HCT116 (cell line): ENCODE measurements around the gene MEGF6. TPM values are rescaled to one million over a fixed set of nuclear protein-coding genes. Genes with fewer than 3 reads are reported as not detected.

ENCODE experiments used
- ATAC-seq: fragments of 200-7000 bp; cut with Tn5 transposase; 2 replicates; pipeline ENCODE4 v1.9.1; 2020; ENCODE audit warnings: mild to moderate bottlenecking, moderate library complexity
- BruUV-seq: library from RNA; stranded (reverse); fragments of 400-500 nt; replicated peaks from 2 replicates; lab custom pipeline; 2021; lab: Mats Ljungman, UMichigan
- CTCF ChIA-PET: fragments of 300-600 bp; sonication (Branson Sonifier 250); formaldehyde crosslinking; loops from one replicate; lab custom pipeline; 2021; ENCODE audit warnings: antibody characterized with exemption; lab: Charles Lee
- POLR2A ChIA-PET: fragments of 300-600, 350-600 bp; sonication (Branson Sonifier 250); formaldehyde crosslinking; loops from one replicate; lab custom pipeline; 2021; ENCODE audit warnings: antibody characterized with exemption; lab: Charles Lee
- RAD21 ChIA-PET, 2 experiments: fragments of 300-600 bp; sonication (Branson Sonifier 250); formaldehyde crosslinking; loops; one replicate each; lab custom pipeline; 2023; ENCODE audit warnings: low total read pairs in 2 of 2; ENCODE audit not compliant: uncharacterized antibody in 2 of 2, unreplicated experiment in 2 of 2, low non-redundant PET in 1 of 2; lab: Charles Lee
- DNase-seq: peaks from one replicate; pipeline ENCODE4 v3.0.0-alpha.2; 2010; ENCODE audit warnings: low read depth, low spot score
- H2AFZ ChIP-seq: fragments of 200-600 bp; shearing (Covaris generic), sonication (generic); 2 replicates; pipeline ENCODE4 v1.6.1; 2017; ENCODE audit warnings: low read depth, mixed run types, mixed read lengths, antibody characterized with exemption, low read length; ENCODE audit not compliant: poor library complexity, severe bottlenecking
- H3K27ac ChIP-seq: 2 replicates; pipeline ENCODE4 v1.5.1; 2012; ENCODE audit warnings: low read depth, low read length
- H3K27me3 ChIP-seq: fragments of 200-600 bp; sonication (generic); 2 replicates; pipeline ENCODE4 v1.6.1; 2016; ENCODE audit warnings: mixed run types, low read length, mixed read lengths; ENCODE audit not compliant: insufficient read depth
- H3K36me3 ChIP-seq, 2 experiments: fragments of 200-500 bp in 1 of 2; fragments of 200-600 bp in 1 of 2; sonication (Bioruptor generic) in 1 of 2; sonication (generic) in 1 of 2; 2 replicates each; pipeline versions ENCODE4 v1.5.1 to v1.6.1; 2014 to 2016; ENCODE audit warnings: low read length in 2 of 2, inconsistent platforms in 1 of 2, mixed read lengths in 1 of 2, mixed run types in 1 of 2; ENCODE audit not compliant: insufficient read depth in 2 of 2, control insufficient read depth in 1 of 2
- H3K4me1 ChIP-seq, 2 experiments: fragments of 200-600 bp in 1 of 2; sonication (generic) in 1 of 2; 2 replicates each; pipeline versions ENCODE4 v1.5.1 to v1.6.1; 2012 to 2017; ENCODE audit warnings: low read length in 2 of 2, inconsistent platforms in 1 of 2, mild to moderate bottlenecking in 1 of 2, mixed read lengths in 1 of 2, mixed run types in 1 of 2, moderate library complexity in 1 of 2; ENCODE audit not compliant: insufficient read depth in 2 of 2, control insufficient read depth in 1 of 2
- H3K4me2 ChIP-seq: fragments of 200-600 bp; sonication (generic); 2 replicates; pipeline ENCODE4 v1.6.1; 2017; ENCODE audit warnings: mixed run types, low read length, mixed read lengths
- H3K4me3 ChIP-seq, 2 experiments: fragments of 200-600 bp in 1 of 2; sonication (generic) in 1 of 2; replicated peaks in 1 of 2; 2 replicates each; pipeline ENCODE4 v1.5.1; 2011 to 2016; ENCODE audit warnings: low read length in 2 of 2, control low read depth in 1 of 2, low read depth in 1 of 2, mild to moderate bottlenecking in 1 of 2, mixed read lengths in 1 of 2, mixed run types in 1 of 2
- H3K79me2 ChIP-seq: fragments of 200-600 bp; sonication (generic); 2 replicates; pipeline ENCODE4 v1.6.1; 2017; ENCODE audit warnings: mild to moderate bottlenecking, mixed run types, low read length, moderate library complexity, mixed read lengths; ENCODE audit not compliant: insufficient read depth
- H3K9ac ChIP-seq: fragments of 200-600 bp; sonication (generic); 2 replicates; pipeline ENCODE4 v1.6.1; 2016; ENCODE audit warnings: low read length, mixed read lengths
- H3K9me2 ChIP-seq: fragments of 200-600 bp; sonication (generic), shearing (Covaris generic); 2 replicates; pipeline ENCODE4 v1.6.1; 2017; ENCODE audit warnings: mixed run types, mild to moderate bottlenecking, moderate library complexity; ENCODE audit not compliant: insufficient read depth
- H3K9me3 ChIP-seq, 2 experiments: fragments of 200-500 bp in 1 of 2; fragments of 200-600 bp in 1 of 2; sonication (Bioruptor generic) in 1 of 2; sonication (generic) in 1 of 2; 2 replicates each; pipeline ENCODE4 v1.6.1; 2014 to 2017; ENCODE audit warnings: low read length in 2 of 2, mixed read lengths in 2 of 2, inconsistent platforms in 1 of 2, low read depth in 1 of 2, mild to moderate bottlenecking in 1 of 2, mixed run types in 1 of 2, moderate library complexity in 1 of 2; ENCODE audit not compliant: control insufficient read depth in 1 of 2, insufficient read depth in 1 of 2
- H4K20me1 ChIP-seq: fragments of 200-600 bp; sonication (generic), shearing (Covaris generic); 2 replicates; pipeline ENCODE4 v1.6.1; 2017; ENCODE audit warnings: mixed run types, mild to moderate bottlenecking, moderate library complexity; ENCODE audit not compliant: insufficient read depth
- CBX3 ChIP-seq: IDR thresholded peaks from 2 replicates; pipeline ENCODE4 v1.6.1; 2012; ENCODE audit warnings: low read depth
- CEBPB ChIP-seq: IDR thresholded peaks from 2 replicates; pipeline ENCODE4 v1.6.1; 2012; ENCODE audit warnings: low read depth
- EGR1 ChIP-seq: IDR thresholded peaks from 2 replicates; pipeline ENCODE4 v1.6.1; 2012; ENCODE audit warnings: low read depth
- EZH2 ChIP-seq: fragments of 200-600 bp; sonication (generic); IDR thresholded peaks from 2 replicates; pipeline ENCODE4 v1.6.1; 2017; ENCODE audit warnings: antibody characterized with exemption, mixed run types
- EZH2phosphoT487 ChIP-seq: fragments of 200-600 bp; IDR thresholded peaks from 2 replicates; pipeline ENCODE4 v1.6.1; 2018; ENCODE audit warnings: antibody characterized with exemption, borderline replicate concordance
- FOSL1 ChIP-seq: IDR thresholded peaks from 2 replicates; pipeline ENCODE4 v1.6.1; 2012; ENCODE audit warnings: low read depth
- POLR2A ChIP-seq: IDR thresholded peaks from 2 replicates; pipeline ENCODE4 v1.7.0; 2011; ENCODE audit warnings: borderline replicate concordance; ENCODE audit not compliant: insufficient read depth, insufficient read length; ENCODE audit errors: extremely low read depth
- SIN3A ChIP-seq: IDR thresholded peaks from 2 replicates; pipeline ENCODE4 v1.6.1; 2012; ENCODE audit warnings: low read depth
- SP1 ChIP-seq: IDR thresholded peaks from 2 replicates; pipeline ENCODE4 v1.6.1; 2012; ENCODE audit warnings: low read depth
- SRF ChIP-seq: IDR thresholded peaks from 2 replicates; pipeline ENCODE4 v1.6.1; 2012; ENCODE audit warnings: low read depth
- YY1 ChIP-seq: IDR thresholded peaks from 2 replicates; pipeline ENCODE4 v1.6.1; 2011; ENCODE audit warnings: low read length, low read depth, moderate library complexity, mild to moderate bottlenecking; ENCODE audit not compliant: insufficient replicate concordance; ENCODE audit errors: extremely low read depth
- ZNF274 ChIP-seq: fragments of 200-500 bp; sonication (Bioruptor generic); IDR thresholded peaks from 2 replicates; pipeline ENCODE4 v1.6.1; 2014; ENCODE audit warnings: mild to moderate bottlenecking, low read depth, low read length, inconsistent platforms
- intact Hi-C: fragments of 100-400 bp; cut with micrococcal nuclease; formaldehyde crosslinking; loops from 2 replicates; pipeline ENCODE4 v1.10.0; 2022
- total RNA-seq: library from RNA; stranded (reverse); gene quantifications from one replicate; pipeline ENCODE4 v1.2.1, GENCODE V29; 2021; ENCODE audit not compliant: unreplicated experiment
- TF ChIP-seq, protein P1 (sequence below): IDR thresholded peaks from 2 replicates; pipeline ENCODE4 v1.6.1; 2012
- TF ChIP-seq, protein P2 (sequence below): IDR thresholded peaks from 2 replicates; pipeline ENCODE4 v1.6.1; 2011; ENCODE audit warnings: mild to moderate bottlenecking, low read length, moderate library complexity; ENCODE audit not compliant: insufficient replicate concordance; ENCODE audit errors: extremely low read depth
- TF ChIP-seq, protein P3 (sequence below), 3 experiments: fragments of 200-600 bp in 1 of 3; sonication (generic) in 1 of 3; IDR thresholded peaks in 2 of 3; conservative IDR thresholded peaks in 1 of 3; 2 replicates each; pipeline ENCODE4 v1.5.1; 2012 to 2017; ENCODE audit warnings: low read depth in 2 of 3, low read length in 2 of 3, antibody characterized with exemption in 1 of 3, borderline replicate concordance in 1 of 3, control low read depth in 1 of 3, mild to moderate bottlenecking in 1 of 3, mixed read lengths in 1 of 3, mixed run types in 1 of 3, moderate library complexity in 1 of 3; ENCODE audit not compliant: insufficient read depth in 1 of 3
- TF ChIP-seq, protein P4 (sequence below): IDR thresholded peaks from 2 replicates; pipeline ENCODE4 v1.6.1; 2012

Gene MEGF6
- total RNA-seq, 1 experiment from 2014 or later: 47.6 TPM

DNA sequence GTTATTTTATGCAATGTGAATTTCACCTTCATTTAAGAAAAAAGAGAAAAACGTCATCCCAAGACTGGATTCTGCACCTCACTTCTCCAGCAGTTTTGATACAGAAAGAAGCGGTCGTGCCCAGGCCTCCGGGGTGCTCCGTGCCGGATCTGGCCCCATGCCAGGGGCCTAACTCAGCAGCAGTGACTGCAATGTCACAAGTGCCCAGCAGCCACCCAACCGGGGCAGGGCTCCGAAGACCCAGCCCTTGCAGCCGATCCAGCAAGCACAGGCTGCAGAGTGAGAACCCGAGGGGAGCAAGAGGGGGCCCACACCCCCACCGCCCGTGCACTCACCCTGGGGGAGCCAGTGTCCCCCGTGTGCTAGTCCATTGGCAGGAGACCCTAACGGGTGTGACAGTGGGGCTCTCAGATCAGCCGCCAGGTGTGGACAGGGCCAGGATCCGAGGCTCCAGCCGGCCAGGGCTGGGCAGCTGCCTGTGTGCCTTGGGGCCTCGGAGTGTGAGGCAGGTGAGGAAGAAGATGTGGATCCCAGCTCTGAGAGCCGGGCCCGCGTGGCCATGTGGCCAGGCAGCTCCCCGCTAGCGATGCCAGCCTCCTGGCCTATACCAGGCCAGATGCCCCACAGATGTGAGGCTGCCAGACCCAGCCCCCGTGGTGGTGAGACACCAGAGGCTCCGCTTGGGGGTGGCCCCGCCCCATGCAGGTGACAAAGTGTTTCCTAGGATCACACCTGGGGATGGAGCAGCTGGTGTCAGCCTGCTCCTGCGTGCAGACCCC, 60.6 kb downstream of the MEGF6 start:
- Histone ChIP-seq H3K4me2 (no peak overlapping the region), H3K27me3 (no peaks in the 10 kb centered on the region), H3K9me3 (no peaks in the 10 kb centered on the region), H3K36me3 (no peaks in the 10 kb centered on the region), H3K4me3 (no peak overlapping the region), H3K79me2 (no peaks in the 10 kb centered on the region), H3K9me2 (no peaks in the 10 kb centered on the region), H3K9ac (no peak overlapping the region), H3K27ac (no peak overlapping the region), H3K4me1 (peaks cover 20 to 41% of the 10 kb centered on the region in 2 experiments), H2AFZ (no peak overlapping the region), H4K20me1 (no peaks in the 10 kb centered on the region)
- ChIA-PET RAD21 (no interaction called here), CTCF (no interaction called here), POLR2A (no interaction called here)
- DNase-seq: no peak
- intact Hi-C loops: no loop called here
- ATAC-seq: no peak
- BruUV-seq: no TSS peak
- TF ChIP-seq, protein P1, sequence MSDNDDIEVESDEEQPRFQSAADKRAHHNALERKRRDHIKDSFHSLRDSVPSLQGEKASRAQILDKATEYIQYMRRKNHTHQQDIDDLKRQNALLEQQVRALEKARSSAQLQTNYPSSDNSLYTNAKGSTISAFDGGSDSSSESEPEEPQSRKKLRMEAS: no peak
- TF ChIP-seq SP1: no peak
- TF ChIP-seq CBX3: no peak
- TF ChIP-seq SRF: no peak
- TF ChIP-seq SIN3A: no peak
- TF ChIP-seq, protein P2, sequence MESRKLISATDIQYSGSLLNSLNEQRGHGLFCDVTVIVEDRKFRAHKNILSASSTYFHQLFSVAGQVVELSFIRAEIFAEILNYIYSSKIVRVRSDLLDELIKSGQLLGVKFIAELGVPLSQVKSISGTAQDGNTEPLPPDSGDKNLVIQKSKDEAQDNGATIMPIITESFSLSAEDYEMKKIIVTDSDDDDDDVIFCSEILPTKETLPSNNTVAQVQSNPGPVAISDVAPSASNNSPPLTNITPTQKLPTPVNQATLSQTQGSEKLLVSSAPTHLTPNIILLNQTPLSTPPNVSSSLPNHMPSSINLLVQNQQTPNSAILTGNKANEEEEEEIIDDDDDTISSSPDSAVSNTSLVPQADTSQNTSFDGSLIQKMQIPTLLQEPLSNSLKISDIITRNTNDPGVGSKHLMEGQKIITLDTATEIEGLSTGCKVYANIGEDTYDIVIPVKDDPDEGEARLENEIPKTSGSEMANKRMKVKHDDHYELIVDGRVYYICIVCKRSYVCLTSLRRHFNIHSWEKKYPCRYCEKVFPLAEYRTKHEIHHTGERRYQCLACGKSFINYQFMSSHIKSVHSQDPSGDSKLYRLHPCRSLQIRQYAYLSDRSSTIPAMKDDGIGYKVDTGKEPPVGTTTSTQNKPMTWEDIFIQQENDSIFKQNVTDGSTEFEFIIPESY: no peak
- no peak for TF ChIP-seq POLR2A
- no peak for TF ChIP-seq YY1
- TF ChIP-seq FOSL1: no peak
- TF ChIP-seq CEBPB: no peak
- TF ChIP-seq EZH2: no peak
- no peak for TF ChIP-seq ZNF274
- TF ChIP-seq EZH2phosphoT487: no peak
- no peak for TF ChIP-seq EGR1
- TF ChIP-seq, protein P3, sequence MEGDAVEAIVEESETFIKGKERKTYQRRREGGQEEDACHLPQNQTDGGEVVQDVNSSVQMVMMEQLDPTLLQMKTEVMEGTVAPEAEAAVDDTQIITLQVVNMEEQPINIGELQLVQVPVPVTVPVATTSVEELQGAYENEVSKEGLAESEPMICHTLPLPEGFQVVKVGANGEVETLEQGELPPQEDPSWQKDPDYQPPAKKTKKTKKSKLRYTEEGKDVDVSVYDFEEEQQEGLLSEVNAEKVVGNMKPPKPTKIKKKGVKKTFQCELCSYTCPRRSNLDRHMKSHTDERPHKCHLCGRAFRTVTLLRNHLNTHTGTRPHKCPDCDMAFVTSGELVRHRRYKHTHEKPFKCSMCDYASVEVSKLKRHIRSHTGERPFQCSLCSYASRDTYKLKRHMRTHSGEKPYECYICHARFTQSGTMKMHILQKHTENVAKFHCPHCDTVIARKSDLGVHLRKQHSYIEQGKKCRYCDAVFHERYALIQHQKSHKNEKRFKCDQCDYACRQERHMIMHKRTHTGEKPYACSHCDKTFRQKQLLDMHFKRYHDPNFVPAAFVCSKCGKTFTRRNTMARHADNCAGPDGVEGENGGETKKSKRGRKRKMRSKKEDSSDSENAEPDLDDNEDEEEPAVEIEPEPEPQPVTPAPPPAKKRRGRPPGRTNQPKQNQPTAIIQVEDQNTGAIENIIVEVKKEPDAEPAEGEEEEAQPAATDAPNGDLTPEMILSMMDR (IDR thresholded peaks at IDR 0.05 in 2 of 3, conservative IDR thresholded peaks at IDR 0.05 in 1 of 3; ENCODE audit: borderline replicate concordance in 1 of 3, insufficient read depth in 1 of 3, low read depth in 2 of 3, low read length in 2 of 3): no peak
- TF ChIP-seq, protein P4, sequence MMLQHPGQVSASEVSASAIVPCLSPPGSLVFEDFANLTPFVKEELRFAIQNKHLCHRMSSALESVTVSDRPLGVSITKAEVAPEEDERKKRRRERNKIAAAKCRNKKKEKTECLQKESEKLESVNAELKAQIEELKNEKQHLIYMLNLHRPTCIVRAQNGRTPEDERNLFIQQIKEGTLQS: no peak
